GM12878 (cell line): Measurements from ENCODE around the gene SSTR1. TPM values are rescaled to one million over a fixed set of nuclear protein-coding genes. Genes with fewer than 3 reads are reported as not detected.

Experiments used
- ATAC-seq: fragments of 200-7000 bp; cut with Tn5 transposase; 3 replicates; pipeline ENCODE4 v1.9.1; 2020; ENCODE audit warnings: mild to moderate bottlenecking, moderate library complexity
- BruUV-seq: library from RNA; stranded (reverse); fragments of 400-500 nt; replicated peaks from 2 replicates; lab custom pipeline; 2021; lab: Mats Ljungman, UMichigan
- CTCF ChIA-PET: fragments of 300-600 bp; sonication (Branson Sonifier 250); formaldehyde crosslinking; extraction: SDS; loops from one replicate; lab custom pipeline; 2021; ENCODE audit warnings: inconsistent platforms; lab: Yijun Ruan, JAX
- POLR2A ChIA-PET: fragments of 350-600 bp; formaldehyde crosslinking; extraction: SDS; loops from one replicate; lab custom pipeline; 2021; ENCODE audit warnings: inconsistent platforms; lab: Charles Lee
- RAD21 ChIA-PET: fragments of 300-600 bp; sonication (Branson Sonifier 250); formaldehyde crosslinking; loops from one replicate; lab custom pipeline; 2023; ENCODE audit warnings: antibody characterized with exemption; ENCODE audit not compliant: unreplicated experiment; lab: Charles Lee
- SMC1A ChIA-PET: fragments of 300-600 bp; sonication (Branson Sonifier 250); formaldehyde crosslinking; loops from one replicate; lab custom pipeline; 2023; ENCODE audit not compliant: unreplicated experiment, uncharacterized antibody; lab: Charles Lee
- DNase-seq: peaks from one replicate; pipeline ENCODE4 v3.0.0-alpha.2; 2011; ENCODE audit warnings: low read depth, low spot score
- FAIRE-seq: peaks from 3 replicates; lab custom pipeline; 2011; peaks lifted over from hg19 to GRCh38; lab: Jason Lieb, UNC
- H2AFZ ChIP-seq: 2 replicates; pipeline ENCODE4 v1.6.0; 2011; ENCODE audit warnings: low read depth, low read length, control low read depth; ENCODE audit not compliant: control insufficient read depth
- H3K27ac ChIP-seq: 2 replicates; pipeline ENCODE4 v1.5.1; 2011; ENCODE audit warnings: control low read depth; ENCODE audit not compliant: control insufficient read depth, insufficient read depth
- H3K27me3 ChIP-seq, 2 experiments: replicated peaks in 1 of 2; 2 replicates each; pipeline versions ENCODE4 v1.6.0 to v1.6.1; 2011; ENCODE audit warnings: low read length in 1 of 2; ENCODE audit not compliant: control insufficient read depth in 2 of 2, insufficient read depth in 2 of 2
- H3K36me3 ChIP-seq, 2 experiments: 2 replicates each; pipeline ENCODE4 v1.5.1; 2011; ENCODE audit warnings: low read length in 1 of 2; ENCODE audit not compliant: control insufficient read depth in 2 of 2, insufficient read depth in 2 of 2
- H3K4me1 ChIP-seq: 2 replicates; pipeline ENCODE4 v1.6.1; 2011; ENCODE audit warnings: mild to moderate bottlenecking, low read length, moderate library complexity, mixed read lengths; ENCODE audit not compliant: control insufficient read depth, insufficient read depth
- H3K4me2 ChIP-seq: 2 replicates; pipeline ENCODE4 v1.6.0; 2011; ENCODE audit warnings: control low read depth; ENCODE audit not compliant: control insufficient read depth, insufficient read depth
- H3K4me3 ChIP-seq: fragments of 200-600 bp; sonication (generic); 2 replicates; pipeline ENCODE4 v1.5.1; 2016
- H3K79me2 ChIP-seq: 2 replicates; pipeline ENCODE4 v1.6.0; 2011; ENCODE audit warnings: low read length; ENCODE audit not compliant: control insufficient read depth, insufficient read depth
- H3K9ac ChIP-seq: 2 replicates; pipeline ENCODE4 v1.8.0; 2011; ENCODE audit warnings: low read length, control low read depth, mixed read lengths; ENCODE audit not compliant: control insufficient read depth, insufficient read depth
- H3K9me3 ChIP-seq: replicated peaks from 3 replicates; pipeline ENCODE4 v1.5.1; 2011; ENCODE audit warnings: mild to moderate bottlenecking, low read length; ENCODE audit not compliant: control insufficient read depth, insufficient read depth
- H4K20me1 ChIP-seq: 2 replicates; pipeline ENCODE4 v1.6.0; 2011; ENCODE audit not compliant: control insufficient read depth, insufficient read depth
- ETV6 ChIP-seq, 2 experiments: fragments of 450-650 bp in 1 of 2; IDR thresholded peaks in 1 of 2; conservative IDR thresholded peaks in 1 of 2; 2 replicates each; pipeline ENCODE4 v1.6.1; 2014; ENCODE audit warnings: antibody characterized with exemption in 1 of 2, borderline replicate concordance in 1 of 2, low read depth in 1 of 2, mild to moderate bottlenecking in 1 of 2, moderate library complexity in 1 of 2
- PAX8 ChIP-seq: fragments of 450-650 bp; IDR thresholded peaks from 2 replicates; pipeline ENCODE4 v1.6.1; 2017; ENCODE audit warnings: mild to moderate bottlenecking, moderate library complexity
- SMAD1 ChIP-seq: fragments of 450-650 bp; IDR thresholded peaks from 2 replicates; pipeline ENCODE4 v1.6.1; 2018; ENCODE audit warnings: mild to moderate bottlenecking, low read depth; ENCODE audit not compliant: partially characterized antibody
- STAT3 ChIP-seq: IDR thresholded peaks from 2 replicates; pipeline ENCODE4 v1.6.1; 2011; ENCODE audit warnings: low read depth, low read length, improper control_type of control experiment
- SUZ12 ChIP-seq: fragments of 200-600 bp; sonication (generic); IDR thresholded peaks from one replicate; pipeline ENCODE4 v1.6.1; 2018; ENCODE audit warnings: antibody characterized with exemption, mild to moderate bottlenecking; ENCODE audit not compliant: unreplicated experiment
- TAF1 ChIP-seq: IDR thresholded peaks from 2 replicates; pipeline ENCODE4 v1.6.1; 2011; ENCODE audit warnings: mild to moderate bottlenecking, low read depth, low read length, borderline replicate concordance
- WGBS: methylation state at CpG from one replicate; pipeline ENCODE4 v1.1.6; 2016; ENCODE audit warnings: low lambda C conversion rate; ENCODE audit not compliant: insufficient replicate concordance, insufficient coverage; ENCODE audit errors: missing lambda C conversion rate; 5-methylcytosine and 5-hydroxymethylcytosine counted together
- in situ Hi-C: fragments of 300-500 bp; cut with MboI; formaldehyde crosslinking; loops from 9 replicates; pipeline ENCODE4 v1.14.3; 2018; ENCODE audit warnings: mixed read lengths
- intact Hi-C: fragments of 100-400 bp; cut with micrococcal nuclease; formaldehyde crosslinking; loops from one replicate; pipeline ENCODE4 v1.14.2; 2022; ENCODE audit not compliant: unreplicated experiment
- polyA plus RNA-seq, 11 experiments: library from polyadenylated mRNA; depleted of rRNA in 4 of 11; unstranded in 6 of 11; stranded (reverse) in 5 of 11; fragments of >200 nt; fragmentation: Nextera tagmentation in 4 of 11; fragmentation: Illumina TruSeq in 1 of 11; extraction: Ambion mirVana in 4 of 11; extraction: Trizol in 1 of 11; gene quantifications; 1 replicate in 1 of 11; 2 replicates in 10 of 11; pipeline versions ENCODE4 v1.2.1 to v1.2.3, GENCODE V29; 2011 to 2016; ENCODE audit warnings: inconsistent platforms in 2 of 11, missing spikeins in 2 of 11, low read depth in 1 of 11
- total RNA-seq, 4 experiments: library from RNA; depleted of rRNA in 3 of 4; stranded (reverse); fragments of >200 nt in 3 of 4; fragmentation: Illumina TruSeq in 1 of 4; extraction: Trizol in 1 of 4; gene quantifications; 2 replicates each; pipeline versions ENCODE4 v1.2.1 to v1.2.3, GENCODE V29; 2013 to 2021
- TF ChIP-seq, protein P1 (sequence below): fragments of 450-650 bp; IDR thresholded peaks from 2 replicates; pipeline ENCODE4 v1.6.1; 2017; ENCODE audit warnings: mild to moderate bottlenecking, low read depth, inconsistent platforms; ENCODE audit not compliant: poor library complexity, severe bottlenecking

Gene SSTR1
- total and polyA plus RNA-seq, 10 of the 15 experiments (the other 5 are each of a cell fraction or from before 2014, with no cell fraction given) = 0.01 to 0.05 TPM; not detected in 8

DNA sequence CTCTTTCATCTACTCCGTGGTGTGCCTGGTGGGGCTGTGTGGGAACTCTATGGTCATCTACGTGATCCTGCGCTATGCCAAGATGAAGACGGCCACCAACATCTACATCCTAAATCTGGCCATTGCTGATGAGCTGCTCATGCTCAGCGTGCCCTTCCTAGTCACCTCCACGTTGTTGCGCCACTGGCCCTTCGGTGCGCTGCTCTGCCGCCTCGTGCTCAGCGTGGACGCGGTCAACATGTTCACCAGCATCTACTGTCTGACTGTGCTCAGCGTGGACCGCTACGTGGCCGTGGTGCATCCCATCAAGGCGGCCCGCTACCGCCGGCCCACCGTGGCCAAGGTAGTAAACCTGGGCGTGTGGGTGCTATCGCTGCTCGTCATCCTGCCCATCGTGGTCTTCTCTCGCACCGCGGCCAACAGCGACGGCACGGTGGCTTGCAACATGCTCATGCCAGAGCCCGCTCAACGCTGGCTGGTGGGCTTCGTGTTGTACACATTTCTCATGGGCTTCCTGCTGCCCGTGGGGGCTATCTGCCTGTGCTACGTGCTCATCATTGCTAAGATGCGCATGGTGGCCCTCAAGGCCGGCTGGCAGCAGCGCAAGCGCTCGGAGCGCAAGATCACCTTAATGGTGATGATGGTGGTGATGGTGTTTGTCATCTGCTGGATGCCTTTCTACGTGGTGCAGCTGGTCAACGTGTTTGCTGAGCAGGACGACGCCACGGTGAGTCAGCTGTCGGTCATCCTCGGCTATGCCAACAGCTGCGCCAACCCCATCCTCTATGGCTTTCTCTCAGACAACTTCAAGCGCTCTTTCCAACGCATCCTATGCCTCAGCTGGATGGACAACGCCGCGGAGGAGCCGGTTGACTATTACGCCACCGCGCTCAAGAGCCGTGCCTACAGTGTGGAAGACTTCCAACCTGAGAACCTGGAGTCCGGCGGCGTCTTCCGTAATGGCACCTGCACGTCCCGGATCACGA lies 2.2 kb downstream of the SSTR1 start:
- no peaks in the 10 kb centered on the region for H3K4me1 ChIP-seq
- CTCF ChIA-PET = no interaction called here
- H3K27ac ChIP-seq = no peak overlapping the region
- no peaks in the 10 kb centered on the region for H3K27me3 ChIP-seq
- H3K36me3 ChIP-seq = no peaks in the 10 kb centered on the region
- TF ChIP-seq SUZ12 = no peak
- TF ChIP-seq SMAD1 = no peak
- TF ChIP-seq, protein P1, sequence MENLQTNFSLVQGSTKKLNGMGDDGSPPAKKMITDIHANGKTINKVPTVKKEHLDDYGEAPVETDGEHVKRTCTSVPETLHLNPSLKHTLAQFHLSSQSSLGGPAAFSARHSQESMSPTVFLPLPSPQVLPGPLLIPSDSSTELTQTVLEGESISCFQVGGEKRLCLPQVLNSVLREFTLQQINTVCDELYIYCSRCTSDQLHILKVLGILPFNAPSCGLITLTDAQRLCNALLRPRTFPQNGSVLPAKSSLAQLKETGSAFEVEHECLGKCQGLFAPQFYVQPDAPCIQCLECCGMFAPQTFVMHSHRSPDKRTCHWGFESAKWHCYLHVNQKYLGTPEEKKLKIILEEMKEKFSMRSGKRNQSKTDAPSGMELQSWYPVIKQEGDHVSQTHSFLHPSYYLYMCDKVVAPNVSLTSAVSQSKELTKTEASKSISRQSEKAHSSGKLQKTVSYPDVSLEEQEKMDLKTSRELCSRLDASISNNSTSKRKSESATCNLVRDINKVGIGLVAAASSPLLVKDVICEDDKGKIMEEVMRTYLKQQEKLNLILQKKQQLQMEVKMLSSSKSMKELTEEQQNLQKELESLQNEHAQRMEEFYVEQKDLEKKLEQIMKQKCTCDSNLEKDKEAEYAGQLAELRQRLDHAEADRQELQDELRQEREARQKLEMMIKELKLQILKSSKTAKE = no peak
- TF ChIP-seq STAT3 = no peak
- TF ChIP-seq ETV6 (conservative IDR thresholded peaks at IDR 0.05 in 1 of 2, IDR thresholded peaks at IDR 0.05 in 1 of 2; ENCODE audit: borderline replicate concordance in 1 of 2, low read depth in 1 of 2) = no peak
- no peak for TF ChIP-seq PAX8
- TF ChIP-seq TAF1 = no peak
- TF ChIP-seq, all 136 proteins: peak for 0
- BruUV-seq = no TSS peak
- RAD21 ChIA-PET = no interaction called here
- Histone ChIP-seq H3K4me3 (no peak overlapping the region), H2AFZ (no peak overlapping the region), H3K4me2 (no peak overlapping the region), H3K9me3 (no peaks in the 10 kb centered on the region; the same call in 2 of the 3 replicates), H3K79me2 (no peaks in the 10 kb centered on the region), H3K9ac (no peak overlapping the region), H4K20me1 (no peaks in the 10 kb centered on the region)
- no peak for DNase-seq
- in situ Hi-C loops = no loop called here
- no peak for ATAC-seq
- SMC1A ChIA-PET = no interaction called here
- 52% methylated on average over 61 of the region's 69 CpGs for WGBS
- intact Hi-C loops = no loop called here
- POLR2A ChIA-PET = no interaction called here
- FAIRE-seq = no peak
